IMR-90 (cell line): Measurements from ENCODE around the gene MMP23B. TPM values are rescaled to one million over a fixed set of nuclear protein-coding genes. Genes with fewer than 3 reads are reported as not detected.
"Not testable (repeated sequence)": the region's sequence is repeated elsewhere in the genome, so short reads cannot be mapped to it uniquely, and the experiment has no call there.

Source experiments
- ATAC-seq: fragments of 200-7000 bp; cut with Tn5 transposase; 2 replicates; pipeline ENCODE4 v1.9.1; 2020; ENCODE audit warnings: low read depth, mild to moderate bottlenecking, moderate library complexity
- BruUV-seq: library from RNA; stranded (reverse); fragments of 400-500 nt; replicated peaks from 2 replicates; lab custom pipeline; 2021; lab: Mats Ljungman, UMichigan
- CTCF ChIA-PET: fragments of 300-600 bp; formaldehyde crosslinking; extraction: SDS; loops from one replicate; lab custom pipeline; 2021; ENCODE audit warnings: antibody characterized with exemption; lab: Yijun Ruan, JAX
- POLR2A ChIA-PET: fragments of 300-600 bp; sonication (Branson Sonifier 250); formaldehyde crosslinking; loops from one replicate; lab custom pipeline; 2022; ENCODE audit warnings: antibody characterized with exemption; ENCODE audit not compliant: unreplicated experiment; lab: Charles Lee
- DNase-seq: peaks from one replicate; pipeline ENCODE4 v3.0.0; 2013
- H2AFZ ChIP-seq: replicated peaks from 2 replicates; pipeline ENCODE3; 2013; ENCODE audit warnings: low read length, mild to moderate bottlenecking; ENCODE audit not compliant: poor library complexity
- H2AK5ac ChIP-seq: 2 replicates; pipeline ENCODE4 v1.6.1; 2013; ENCODE audit warnings: low read depth, low read length, inconsistent platforms
- H2AK9ac ChIP-seq: replicated peaks from 2 replicates; pipeline ENCODE3; 2013; ENCODE audit warnings: mild to moderate bottlenecking, low read depth, low read length, moderate library complexity; ENCODE audit not compliant: poor library complexity
- H2BK120ac ChIP-seq: 2 replicates; pipeline ENCODE4 v1.6.1; 2013; ENCODE audit warnings: low read depth, low read length, inconsistent platforms
- H2BK15ac ChIP-seq: 3 replicates; pipeline ENCODE4 v1.6.1; 2013; ENCODE audit warnings: low read depth, low read length, inconsistent platforms
- H2BK20ac ChIP-seq: 2 replicates; pipeline ENCODE4 v1.6.1; 2013; ENCODE audit warnings: low read depth, mild to moderate bottlenecking, inconsistent platforms, low read length, moderate library complexity
- H2BK5ac ChIP-seq: 2 replicates; pipeline ENCODE4 v1.6.1; 2013; ENCODE audit warnings: mild to moderate bottlenecking, low read depth, low read length, inconsistent platforms; ENCODE audit not compliant: poor library complexity, severe bottlenecking
- H3K14ac ChIP-seq: replicated peaks from 2 replicates; pipeline ENCODE4 v1.6.1; 2013; ENCODE audit warnings: low read depth, low read length, inconsistent platforms
- H3K18ac ChIP-seq: 2 replicates; pipeline ENCODE4 v1.6.1; 2013; ENCODE audit warnings: low read depth, low read length, control low read depth
- H3K23ac ChIP-seq: 2 replicates; pipeline ENCODE4 v1.6.1; 2013; ENCODE audit warnings: low read depth, low read length, inconsistent platforms
- H3K27ac ChIP-seq: 2 replicates; pipeline ENCODE4 v1.5.1; 2013; ENCODE audit warnings: mild to moderate bottlenecking, control low read depth, low read length; ENCODE audit not compliant: insufficient read depth
- H3K27me3 ChIP-seq: 2 replicates; pipeline ENCODE4 v1.6.1; 2013; ENCODE audit warnings: low read length; ENCODE audit not compliant: control insufficient read depth, insufficient read depth
- H3K36me3 ChIP-seq: 2 replicates; pipeline ENCODE4 v1.6.1; 2013; ENCODE audit warnings: low read length, mixed read lengths; ENCODE audit not compliant: control insufficient read depth, insufficient read depth
- H3K4ac ChIP-seq: 2 replicates; pipeline ENCODE4 v1.6.1; 2013; ENCODE audit warnings: low read depth, low read length, inconsistent platforms
- H3K4me1 ChIP-seq: 2 replicates; pipeline ENCODE4 v1.6.1; 2013; ENCODE audit warnings: low read length, mixed read lengths; ENCODE audit not compliant: control insufficient read depth, insufficient read depth
- H3K4me2 ChIP-seq: 2 replicates; pipeline ENCODE4 v1.6.1; 2013; ENCODE audit warnings: low read depth, mild to moderate bottlenecking, control low read depth, low read length, moderate library complexity
- H3K4me3 ChIP-seq: 2 replicates; pipeline ENCODE4 v1.5.1; 2013; ENCODE audit warnings: low read depth, mild to moderate bottlenecking, control low read depth, low read length, moderate library complexity; ENCODE audit not compliant: insufficient read depth
- H3K56ac ChIP-seq: 2 replicates; pipeline ENCODE4 v1.6.1; 2013; ENCODE audit warnings: low read length, inconsistent platforms; ENCODE audit not compliant: insufficient read depth; ENCODE audit errors: extremely low read depth
- H3K79me1 ChIP-seq, 2 experiments: 2 replicates each; pipeline ENCODE4 v1.6.1; 2013; ENCODE audit warnings: low read length in 2 of 2, inconsistent platforms in 1 of 2, low read depth in 1 of 2
- H3K9ac ChIP-seq: 2 replicates; pipeline ENCODE4 v1.6.1; 2013; ENCODE audit warnings: low read depth, low read length, control low read depth
- H3K9me1 ChIP-seq: 2 replicates; pipeline ENCODE4 v1.6.1; 2013; ENCODE audit warnings: low read length, inconsistent platforms; ENCODE audit not compliant: insufficient read depth
- H3K9me3 ChIP-seq: 2 replicates; pipeline ENCODE4 v1.6.1; 2013; ENCODE audit warnings: low read length; ENCODE audit not compliant: control insufficient read depth, insufficient read depth
- H4K20me1 ChIP-seq: 2 replicates; pipeline ENCODE4 v1.6.1; 2013; ENCODE audit warnings: low read length, inconsistent platforms; ENCODE audit not compliant: insufficient read depth
- H4K5ac ChIP-seq: 2 replicates; pipeline ENCODE4 v1.6.1; 2013; ENCODE audit warnings: mild to moderate bottlenecking, low read depth, low read length, control low read depth
- H4K8ac ChIP-seq, 2 experiments: 2 replicates each; pipeline ENCODE4 v1.6.1; 2013; ENCODE audit warnings: low read depth in 2 of 2, low read length in 2 of 2, control low read depth in 1 of 2, inconsistent platforms in 1 of 2
- H4K91ac ChIP-seq: 2 replicates; pipeline ENCODE4 v1.6.1; 2013; ENCODE audit warnings: low read depth, low read length, inconsistent platforms; ENCODE audit not compliant: insufficient read depth
- WGBS, 2 experiments: methylation state at CpG; one replicate each; pipeline versions ENCODE4 v1.1.5 to v1.1.7; 2013; ENCODE audit warnings: missing lambda C conversion rate in 2 of 2; ENCODE audit not compliant: insufficient read length in 1 of 2; ENCODE audit errors: extremely low coverage in 2 of 2; 5-methylcytosine and 5-hydroxymethylcytosine counted together
- dilution Hi-C: fragments of 300-500 bp; cut with HindIII; formaldehyde crosslinking; loops from one replicate; pipeline ENCODE4 v1.14.3; 2018; ENCODE audit warnings: low sequenced_read_pairs; ENCODE audit not compliant: unreplicated experiment
- in situ Hi-C: fragments of 300-500 bp; cut with MboI; formaldehyde crosslinking; loops from 3 replicates; pipeline ENCODE4 v1.14.3; 2019; ENCODE audit warnings: low sequenced_read_pairs, inconsistent platforms, mixed read lengths
- intact Hi-C: fragments of 100-400 bp; cut with micrococcal nuclease; formaldehyde crosslinking; loops from 2 replicates; pipeline ENCODE4 v1.10.0; 2022
- polyA plus RNA-seq, 3 experiments: library from polyadenylated mRNA; depleted of rRNA; stranded (reverse); fragments of >200 nt; gene quantifications; 2 replicates each; pipeline ENCODE4 v1.2.3, GENCODE V29; 2012; ENCODE audit warnings: low replicate concordance in 1 of 3
- total RNA-seq: library from RNA; depleted of rRNA; stranded (reverse); fragments of >200 nt; gene quantifications from 2 replicates; pipeline ENCODE4 v1.2.3, GENCODE V29; 2012

MMP23B gene
- total and polyA plus RNA-seq, 2 of the 4 experiments (the other 2 are of a cell fraction), result 1.1 to 5.4 TPM

GRCh38 chr1:1640081-1640480, 8.1 kb downstream of the MMP23B start:
- H3K27ac ChIP-seq, H3K14ac ChIP-seq, H3K9ac ChIP-seq, H3K4me2 ChIP-seq, H3K23ac ChIP-seq, intact Hi-C loops, H2AFZ ChIP-seq, H4K8ac ChIP-seq, H3K27me3 ChIP-seq, ATAC-seq, H3K4me1 ChIP-seq, H3K9me1 ChIP-seq, H2BK20ac ChIP-seq, H2AK5ac ChIP-seq, H4K20me1 ChIP-seq, H3K18ac ChIP-seq, H3K9me3 ChIP-seq, CTCF ChIA-PET, H3K4ac ChIP-seq, dilution Hi-C loops, BruUV-seq, H2BK5ac ChIP-seq, DNase-seq, H4K5ac ChIP-seq, H3K79me1 ChIP-seq, H2AK9ac ChIP-seq, H2BK15ac ChIP-seq, H3K56ac ChIP-seq, H3K4me3 ChIP-seq, H4K91ac ChIP-seq, POLR2A ChIA-PET, in situ Hi-C loops, H2BK120ac ChIP-seq: not testable (repeated sequence)
- WGBS, 2 experiments, result no CpG with 5 or more reads among the region's 25 CpGs
- H3K36me3 ChIP-seq, result peaks cover 11% of the 10 kb centered on the region

- H3K27ac ChIP-seq, H3K9me3 ChIP-seq, H3K4ac ChIP-seq, H2BK20ac ChIP-seq, H4K20me1 ChIP-seq, H2AFZ ChIP-seq, H3K9ac ChIP-seq, H4K91ac ChIP-seq, H3K18ac ChIP-seq, H3K4me2 ChIP-seq, intact Hi-C loops, H4K5ac ChIP-seq, H3K14ac ChIP-seq, CTCF ChIA-PET, H2BK120ac ChIP-seq, in situ Hi-C loops, H3K4me1 ChIP-seq, dilution Hi-C loops, H3K4me3 ChIP-seq, DNase-seq, H3K27me3 ChIP-seq, H3K79me1 ChIP-seq, ATAC-seq, H3K56ac ChIP-seq, H2BK15ac ChIP-seq, H2AK5ac ChIP-seq, H2BK5ac ChIP-seq, BruUV-seq, H3K9me1 ChIP-seq, H4K8ac ChIP-seq, H3K23ac ChIP-seq, H2AK9ac ChIP-seq: not testable (repeated sequence)
- 98% methylated on average over 6 of the region's 38 CpGs; no CpG with 5 or more reads in 1 of the 2 experiments for WGBS, 2 experiments
- POLR2A ChIA-PET, result interaction anchor here (0.6 kb wide), 1 partner anchor 26 kb away, joined by 3 read pairs; no protein-coding TSS in a partner anchor
- peaks cover 14% of the 10 kb centered on the region for H3K36me3 ChIP-seq
These were observed 8.9 kb downstream of the MMP23B start for GRCh38 chr1:1640711-1641461.
